H1 (cell line): ENCODE data around the gene TMEM196. TPM values are rescaled to one million over a fixed set of nuclear protein-coding genes. Genes with fewer than 3 reads are reported as not detected.

Source experiments
- CTCF ChIA-PET: fragments of 300-600 bp; sonication (Branson Sonifier 250); formaldehyde crosslinking; loops from one replicate; lab custom pipeline; 2021; ENCODE audit not compliant: partially characterized antibody; lab: Charles Lee
- POLR2A ChIA-PET: fragments of 300-600 bp; sonication (Branson Sonifier 250); formaldehyde crosslinking; loops from one replicate; lab custom pipeline; 2021; ENCODE audit warnings: inconsistent platforms; ENCODE audit not compliant: partially characterized antibody; lab: Charles Lee
- DNase-seq, 2 experiments: peaks; one replicate each; pipeline versions ENCODE4 v3.0.0 to v3.0.0-alpha.2; 2010 to 2022; ENCODE audit warnings: low spot score in 2 of 2, low read depth in 1 of 2, mixed read lengths in 1 of 2
- FAIRE-seq: peaks from 2 replicates; lab custom pipeline; 2011; peaks lifted over from hg19 to GRCh38; lab: Jason Lieb, UNC
- H2AFZ ChIP-seq: 2 replicates; pipeline ENCODE4 v1.8.1; 2012; ENCODE audit warnings: low read length, inconsistent platforms
- H2AK5ac ChIP-seq: 2 replicates; pipeline ENCODE4 v1.6.1; 2013; ENCODE audit warnings: low read depth, low read length
- H2BK120ac ChIP-seq: replicated peaks from 2 replicates; pipeline ENCODE3; 2013; ENCODE audit warnings: low read depth, low read length, inconsistent platforms
- H2BK12ac ChIP-seq: 2 replicates; pipeline ENCODE4 v1.6.1; 2013; ENCODE audit warnings: low read depth, low read length
- H2BK15ac ChIP-seq: 2 replicates; pipeline ENCODE4 v1.6.1; 2013; ENCODE audit warnings: low read length
- H2BK20ac ChIP-seq: 2 replicates; pipeline ENCODE4 v1.6.1; 2013; ENCODE audit warnings: low read length
- H2BK5ac ChIP-seq: 2 replicates; pipeline ENCODE4 v1.6.1; 2013; ENCODE audit warnings: low read depth, low read length
- H3K14ac ChIP-seq: 2 replicates; pipeline ENCODE4 v1.6.1; 2013; ENCODE audit warnings: inconsistent platforms; ENCODE audit not compliant: insufficient read length
- H3K18ac ChIP-seq: 2 replicates; pipeline ENCODE4 v1.6.1; 2013; ENCODE audit warnings: low read length; ENCODE audit errors: extremely low read depth
- H3K23ac ChIP-seq: 2 replicates; pipeline ENCODE4 v1.6.1; 2013; ENCODE audit warnings: inconsistent platforms; ENCODE audit not compliant: insufficient read length
- H3K23me2 ChIP-seq: 2 replicates; pipeline ENCODE4 v1.6.1; 2013; ENCODE audit warnings: low read depth, low read length
- H3K27ac ChIP-seq: 2 replicates; pipeline ENCODE4 v1.6.1; 2011; ENCODE audit warnings: low read depth, low read length, inconsistent platforms
- H3K27me3 ChIP-seq, 4 experiments: replicated peaks in 1 of 4; 1 replicate in 1 of 4; 2 replicates in 3 of 4; pipeline versions ENCODE4 v1.6.1 to v1.8.1; 2011 to 2013; ENCODE audit warnings: low read length in 3 of 4, mild to moderate bottlenecking in 3 of 4, inconsistent platforms in 2 of 4, mixed read lengths in 2 of 4, moderate library complexity in 1 of 4; ENCODE audit not compliant: control insufficient read depth in 3 of 4, insufficient read depth in 3 of 4; ENCODE audit errors: extremely low read depth in 1 of 4
- H3K36me3 ChIP-seq, 4 experiments: 2 replicates each; pipeline versions ENCODE4 v1.6.1 to v1.8.1; 2011 to 2013; ENCODE audit warnings: mild to moderate bottlenecking in 4 of 4, low read length in 3 of 4, moderate library complexity in 2 of 4, control low read depth in 1 of 4, inconsistent platforms in 1 of 4; ENCODE audit not compliant: insufficient read depth in 4 of 4, control insufficient read depth in 2 of 4
- H3K4ac ChIP-seq: replicated peaks from 2 replicates; pipeline ENCODE3; 2013; ENCODE audit warnings: low read length, low read depth, mixed read lengths, inconsistent platforms; ENCODE audit not compliant: insufficient read length
- H3K4me1 ChIP-seq, 4 experiments: replicated peaks in 1 of 4; 1 replicate in 1 of 4; 2 replicates in 3 of 4; pipeline versions ENCODE4 v1.6.1 to v1.8.1; 2011 to 2013; ENCODE audit warnings: low read length in 3 of 4, inconsistent platforms in 2 of 4, mixed read lengths in 1 of 4; ENCODE audit not compliant: insufficient read depth in 4 of 4, control insufficient read depth in 3 of 4
- H3K4me2 ChIP-seq, 2 experiments: 2 replicates each; pipeline versions ENCODE4 v1.6.1 to v1.8.1; 2011 to 2013; ENCODE audit warnings: low read depth in 2 of 2, low read length in 2 of 2, control low read depth in 1 of 2, inconsistent platforms in 1 of 2, mild to moderate bottlenecking in 1 of 2; ENCODE audit not compliant: insufficient read depth in 1 of 2
- H3K4me3 ChIP-seq, 4 experiments: fragments of 200-600, 300-600 bp in 1 of 4; sonication (generic), shearing (Covaris generic), sonication (Bioruptor Twin) in 1 of 4; 2 replicates each; pipeline versions ENCODE4 v1.5.1 to v1.8.1; 2011 to 2016; ENCODE audit warnings: low read length in 4 of 4, low read depth in 3 of 4, control low read depth in 2 of 4, inconsistent platforms in 2 of 4, mild to moderate bottlenecking in 2 of 4, mixed read lengths in 1 of 4, moderate library complexity in 1 of 4; ENCODE audit not compliant: insufficient read depth in 2 of 4; ENCODE audit errors: extremely low read depth in 1 of 4
- H3K56ac ChIP-seq: replicated peaks from 2 replicates; pipeline ENCODE3; 2013; ENCODE audit warnings: low read depth, mild to moderate bottlenecking, mixed read lengths, low read length, inconsistent platforms; ENCODE audit not compliant: insufficient read length
- H3K79me1 ChIP-seq: 2 replicates; pipeline ENCODE4 v1.6.1; 2013; ENCODE audit warnings: low read depth, low read length, control low read depth
- H3K79me2 ChIP-seq, 2 experiments: 2 replicates each; pipeline versions ENCODE4 v1.6.1 to v1.8.1; 2012 to 2013; ENCODE audit warnings: low read length in 2 of 2, mild to moderate bottlenecking in 2 of 2, inconsistent platforms in 1 of 2; ENCODE audit not compliant: insufficient read depth in 2 of 2, control insufficient read depth in 1 of 2
- H3K9ac ChIP-seq, 4 experiments: replicated peaks in 1 of 4; 1 replicate in 1 of 4; 2 replicates in 3 of 4; pipeline versions ENCODE4 v1.6.1 to v1.8.1; 2011 to 2013; ENCODE audit warnings: low read depth in 3 of 4, low read length in 3 of 4, control low read depth in 2 of 4, mild to moderate bottlenecking in 2 of 4, moderate library complexity in 2 of 4, inconsistent platforms in 1 of 4; ENCODE audit errors: extremely low read depth in 1 of 4
- H3K9me3 ChIP-seq, 2 experiments: 2 replicates each; pipeline versions ENCODE4 v1.6.1 to v1.8.1; 2012 to 2013; ENCODE audit warnings: mild to moderate bottlenecking in 2 of 2, moderate library complexity in 2 of 2, control low read depth in 1 of 2, inconsistent platforms in 1 of 2, low read depth in 1 of 2, low read length in 1 of 2, mixed read lengths in 1 of 2; ENCODE audit not compliant: insufficient read depth in 2 of 2
- H4K20me1 ChIP-seq, 2 experiments: replicated peaks in 1 of 2; 2 replicates each; pipeline versions ENCODE3 to v1.8.1; 2011 to 2013; ENCODE audit warnings: inconsistent platforms in 2 of 2, low read length in 2 of 2, mild to moderate bottlenecking in 1 of 2; ENCODE audit not compliant: insufficient read depth in 2 of 2, control insufficient read depth in 1 of 2
- H4K5ac ChIP-seq: 2 replicates; pipeline ENCODE4 v1.6.1; 2013; ENCODE audit warnings: low read length, low read depth, mixed read lengths, inconsistent platforms; ENCODE audit not compliant: insufficient read length
- H4K8ac ChIP-seq: 2 replicates; pipeline ENCODE4 v1.8.0; 2013; ENCODE audit warnings: mild to moderate bottlenecking, moderate library complexity, low read length, inconsistent platforms; ENCODE audit not compliant: insufficient read depth; ENCODE audit errors: extremely low read depth
- H4K91ac ChIP-seq: replicated peaks from 2 replicates; pipeline ENCODE3; 2013; ENCODE audit warnings: low read length, mixed read lengths, inconsistent platforms; ENCODE audit not compliant: insufficient read length
- BCL11A ChIP-seq, 2 experiments: IDR thresholded peaks; one replicate each; pipeline ENCODE4 v1.6.1; 2011; ENCODE audit warnings: low read depth in 2 of 2, low read length in 2 of 2, mild to moderate bottlenecking in 2 of 2
- SIN3A ChIP-seq, 2 experiments: IDR thresholded peaks in 1 of 2; conservative IDR thresholded peaks in 1 of 2; 2 replicates each; pipeline ENCODE4 v1.6.1; 2011 to 2012; ENCODE audit warnings: low read length in 2 of 2, improper control_type of control experiment in 1 of 2, low read depth in 1 of 2, mild to moderate bottlenecking in 1 of 2
- SP2 ChIP-seq: IDR thresholded peaks from 2 replicates; pipeline ENCODE4 v1.6.1; 2012; ENCODE audit warnings: mild to moderate bottlenecking, low read length, inconsistent platforms
- TAF7 ChIP-seq: optimal IDR thresholded peaks from 2 replicates; pipeline ENCODE3; 2011; ENCODE audit warnings: low read depth, mild to moderate bottlenecking, inconsistent platforms, low read length, moderate library complexity, borderline replicate concordance
- WGBS, 2 experiments: shearing (Covaris generic) in 1 of 2; methylation state at CpG; one replicate each; pipeline versions ENCODE4 v1.1.6 to v1.1.7; 2013 to 2015; ENCODE audit warnings: low lambda C conversion rate in 2 of 2, mixed read lengths in 2 of 2, inconsistent platforms in 1 of 2, low coverage in 1 of 2, missing lambda C conversion rate in 1 of 2; ENCODE audit not compliant: insufficient replicate concordance in 2 of 2, insufficient coverage in 1 of 2, insufficient read length in 1 of 2; ENCODE audit errors: extremely low coverage in 1 of 2, missing lambda C conversion rate in 1 of 2; 5-methylcytosine and 5-hydroxymethylcytosine counted together
- polyA plus RNA-seq, 7 experiments: library from polyadenylated mRNA; depleted of rRNA in 3 of 7; stranded (reverse) in 5 of 7; unstranded in 2 of 7; fragments of >200 nt in 5 of 7; fragments of 200-250 nt in 2 of 7; gene quantifications; 1 replicate in 5 of 7; 2 replicates in 1 of 7; 4 replicates in 1 of 7; pipeline versions ENCODE4 v1.2.1 to v1.2.3, GENCODE V29; 2011 to 2013; ENCODE audit warnings: missing spikeins in 2 of 7, mixed read lengths in 2 of 7
- total RNA-seq: library from RNA; stranded (reverse); fragmentation: NEBNext Ultra II Directional; extraction: Animal tissue kit (Norgen Biotek cat#: 25700); gene quantifications from 2 replicates; pipeline ENCODE4 v1.2.1, GENCODE V29; 2021
- TF ChIP-seq, protein P1 (sequence below): IDR thresholded peaks from 2 replicates; pipeline ENCODE4 v1.6.1; 2011; ENCODE audit warnings: low read depth, mild to moderate bottlenecking, low read length; ENCODE audit not compliant: insufficient read depth

Gene TMEM196
- total and polyA plus RNA-seq, 2 of the 8 experiments (the other 6 are each of a cell fraction or from before 2014, with no cell fraction given), result 0.06 to 0.07 TPM

DNA sequence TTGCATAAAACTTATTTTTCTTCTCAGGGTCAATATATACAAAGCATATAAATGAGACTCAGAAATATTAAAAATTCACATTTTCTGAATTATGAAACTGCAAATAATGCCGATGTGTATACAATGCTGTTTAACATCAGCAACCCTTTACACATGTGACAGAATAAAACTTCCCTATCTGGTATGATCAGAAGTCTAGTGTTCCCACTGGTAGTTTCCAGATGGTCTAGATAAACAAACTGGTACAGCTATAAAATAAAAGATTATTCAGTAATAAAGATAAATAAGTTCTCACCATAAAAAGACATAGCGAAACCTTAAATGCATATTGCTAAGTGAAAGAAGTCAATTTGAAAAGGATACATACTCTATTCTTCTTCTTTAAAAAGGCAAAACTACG is 72.5 kb downstream of the TMEM196 start:
- FAIRE-seq, result no peak
- CTCF ChIA-PET, result interaction anchor here (1.1 to 2.3 kb wide), 3 partner anchors 8 to 54 kb away, joined by 6 to 16 read pairs (median 6); partner anchors contain the start of gene POLR1F
- Histone ChIP-seq H3K4me1 (no peaks in the 10 kb centered on the region), H2BK15ac (no peak overlapping the region), H4K20me1 (no peaks in the 10 kb centered on the region), H3K14ac (no peak overlapping the region), H3K56ac (no peak overlapping the region), H2BK120ac (no peak overlapping the region), H3K27ac (no peak overlapping the region), H3K27me3 (no peaks in the 10 kb centered on the region), H2AFZ (no peak overlapping the region), H3K9ac (no peak overlapping the region), H3K23ac (no peak overlapping the region), H3K23me2 (no peaks in the 10 kb centered on the region), H3K4me2 (no peak overlapping the region), H2BK5ac (no peak overlapping the region), H3K18ac (no peak overlapping the region)
- 96% methylated on average over 3 of the region's 3 CpGs; no CpG with 5 or more reads in 1 of the 2 experiments for WGBS, 2 experiments
- TF ChIP-seq SP2 (no peak), BCL11A (IDR thresholded peaks at IDR 0.05; ENCODE audit: low read depth in 2 of 2, low read length in 2 of 2) (no peak), SIN3A (conservative IDR thresholded peaks at IDR 0.05 in 1 of 2, IDR thresholded peaks at IDR 0.05 in 1 of 2; ENCODE audit: low read depth in 1 of 2, low read length in 2 of 2) (no peak), TAF7 (no peak)
- TF ChIP-seq, protein P1, sequence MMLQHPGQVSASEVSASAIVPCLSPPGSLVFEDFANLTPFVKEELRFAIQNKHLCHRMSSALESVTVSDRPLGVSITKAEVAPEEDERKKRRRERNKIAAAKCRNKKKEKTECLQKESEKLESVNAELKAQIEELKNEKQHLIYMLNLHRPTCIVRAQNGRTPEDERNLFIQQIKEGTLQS, result no peak
- TF ChIP-seq, all 59 proteins: peak for 0
- Histone ChIP-seq H4K91ac (no peak overlapping the region), H3K36me3 (peaks cover 0 to 16% (median 3%) of the 10 kb centered on the region in 4 experiments; a peak in 3 of 8 replicates), H3K4ac (no peak overlapping the region), H3K4me3 (no peak overlapping the region), H2BK20ac (no peak overlapping the region), H2BK12ac (no peak overlapping the region), H4K8ac (no peak overlapping the region), H3K79me1 (peaks cover 3% of the 10 kb centered on the region; the same call in 1 of the 2 replicates), H3K9me3 (no peaks in the 10 kb centered on the region), H4K5ac (no peak overlapping the region), H3K79me2 (peaks cover 3 to 32% of the 10 kb centered on the region in 2 experiments; a peak in 2 of 4 replicates), H2AK5ac (no peak overlapping the region)
- POLR2A ChIA-PET, result interaction anchor here (1.0 kb wide), 1 partner anchor 8 kb away, joined by 3 read pairs; the partner anchor contains the start of gene POLR1F
- DNase-seq, result no peak
